ENCODE results near the gene CFAP221.

Gene CFAP221

DNA sequence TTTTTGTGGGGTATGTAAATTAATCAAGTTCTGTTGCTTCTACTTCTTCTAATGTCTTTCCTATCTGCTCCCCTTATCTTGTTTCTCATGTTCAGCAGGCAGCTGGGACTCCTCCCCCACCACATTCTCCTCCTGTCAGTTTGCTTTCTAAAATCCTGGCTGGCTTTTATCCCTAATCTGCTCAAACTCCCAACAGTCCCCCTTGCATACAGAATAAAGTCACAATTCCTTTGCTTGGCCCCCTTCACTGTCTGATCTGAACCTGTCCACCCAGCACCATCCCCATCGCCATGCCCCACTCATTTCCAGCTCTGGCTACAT is 2.2 kb downstream of the CFAP221 start:
- no peaks in the 10 kb centered on the region for H3K9me3 ChIP-seq (ENCODE audit: low read length)

GRCh38 chr2:119548516-119549120 is 4.4 kb downstream of the CFAP221 start:
- H3K9me3 ChIP-seq (ENCODE audit: low read length), result peaks cover 3% of the 10 kb centered on the region
- peaks cover 36% of the 10 kb centered on the region for H3K36me3 ChIP-seq (ENCODE audit: insufficient read depth, low read length)
- no peaks in the 10 kb centered on the region for H3K27me3 ChIP-seq (ENCODE audit: insufficient read depth, low read length)
- H3K4me3 ChIP-seq (ENCODE audit: low read length), result no peak overlapping the region
- no peak overlapping the region for H2AFZ ChIP-seq (ENCODE audit: low read depth, low read length)
- H3K4me1 ChIP-seq (ENCODE audit: insufficient read depth, low read length), result peaks cover 16% of the 10 kb centered on the region

More for the DNA sequence above, 2.2 kb downstream of the CFAP221 start:
- peaks cover 27% of the 10 kb centered on the region for H3K36me3 ChIP-seq (ENCODE audit: insufficient read depth, low read length)
- H3K4me1 ChIP-seq (ENCODE audit: insufficient read depth, low read length), result peaks cover 25% of the 10 kb centered on the region
- H3K4me3 ChIP-seq (ENCODE audit: low read length), result no peak overlapping the region
- H3K27me3 ChIP-seq (ENCODE audit: insufficient read depth, low read length), result no peaks in the 10 kb centered on the region
- no peak overlapping the region for H2AFZ ChIP-seq (ENCODE audit: low read depth, low read length)

GRCh38 chr2:119549241-119549640 is 5.0 kb downstream of the CFAP221 start:
- Histone ChIP-seq H3K9me3 (ENCODE audit: low read length) (peaks cover 3% of the 10 kb centered on the region), H3K4me3 (ENCODE audit: low read length) (no peak overlapping the region), H2AFZ (ENCODE audit: low read depth, low read length) (no peak overlapping the region), H3K4me1 (ENCODE audit: insufficient read depth, low read length) (peaks cover 14% of the 10 kb centered on the region), H3K27me3 (ENCODE audit: insufficient read depth, low read length) (no peaks in the 10 kb centered on the region), H3K36me3 (ENCODE audit: insufficient read depth, low read length) (peaks cover 36% of the 10 kb centered on the region)

- Histone ChIP-seq H2AFZ (ENCODE audit: low read depth, low read length) (no peak overlapping the region), H3K27me3 (ENCODE audit: insufficient read depth, low read length) (no peaks in the 10 kb centered on the region), H3K36me3 (ENCODE audit: insufficient read depth, low read length) (peaks cover 36% of the 10 kb centered on the region), H3K4me1 (ENCODE audit: insufficient read depth, low read length) (peaks cover 10% of the 10 kb centered on the region), H3K9me3 (ENCODE audit: low read length) (peaks cover 3% of the 10 kb centered on the region), H3K4me3 (ENCODE audit: low read length) (no peak overlapping the region)
These were observed 6.1 kb downstream of the CFAP221 start for GRCh38 chr2:119550346-119550745.

DNA sequence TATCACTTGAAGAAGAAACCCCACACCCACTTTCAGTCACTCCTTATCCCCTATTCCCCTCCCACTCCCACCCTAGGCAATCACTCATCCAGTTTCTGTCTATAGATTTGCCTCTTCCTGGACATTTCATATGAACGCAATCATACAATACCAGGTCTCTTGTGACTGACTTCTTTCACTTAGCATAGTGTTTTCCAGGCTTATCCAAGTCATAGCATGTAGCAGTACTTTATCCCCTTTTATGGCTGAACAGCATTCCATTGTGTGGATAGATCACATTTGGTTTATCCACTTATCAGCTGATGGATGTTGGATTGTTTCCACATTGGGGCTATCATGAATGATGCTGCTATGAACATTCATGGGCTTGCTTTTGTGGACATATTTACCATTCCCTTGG is 6.6 kb downstream of the CFAP221 start:
- Histone ChIP-seq H3K4me3 (ENCODE audit: low read length) (no peak overlapping the region), H3K27me3 (ENCODE audit: insufficient read depth, low read length) (no peaks in the 10 kb centered on the region), H3K36me3 (ENCODE audit: insufficient read depth, low read length) (peaks cover 39% of the 10 kb centered on the region), H3K4me1 (ENCODE audit: insufficient read depth, low read length) (peaks cover 5% of the 10 kb centered on the region), H3K9me3 (ENCODE audit: low read length) (peaks cover 3% of the 10 kb centered on the region), H2AFZ (ENCODE audit: low read depth, low read length) (no peak overlapping the region)

DNA sequence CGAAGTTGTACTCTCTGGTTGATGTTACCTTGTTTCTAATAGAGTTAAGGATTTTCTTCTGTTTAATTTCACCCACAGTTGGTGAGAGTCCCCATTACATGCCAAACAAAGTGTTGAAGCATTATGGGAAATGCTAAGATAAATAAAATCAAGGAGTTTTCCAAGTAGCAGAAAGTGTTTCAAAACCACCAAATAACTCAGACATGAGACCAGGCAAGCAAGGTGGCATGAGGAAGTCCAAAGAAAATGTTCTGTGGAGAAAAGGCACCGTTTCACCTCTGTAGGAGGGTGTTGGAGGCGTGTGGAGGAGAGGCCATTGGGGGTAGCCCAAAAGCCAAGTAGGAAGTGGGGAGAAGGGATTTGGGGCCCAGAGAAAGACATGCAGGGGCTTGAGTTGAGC is 8.7 kb downstream of the CFAP221 start:
- Histone ChIP-seq H3K4me1 (ENCODE audit: insufficient read depth, low read length) (no peaks in the 10 kb centered on the region), H3K36me3 (ENCODE audit: insufficient read depth, low read length) (peaks cover 39% of the 10 kb centered on the region), H3K4me3 (ENCODE audit: low read length) (no peak overlapping the region), H3K9me3 (ENCODE audit: low read length) (peaks cover 6% of the 10 kb centered on the region), H3K27me3 (ENCODE audit: insufficient read depth, low read length) (no peaks in the 10 kb centered on the region), H2AFZ (ENCODE audit: low read depth, low read length) (no peak overlapping the region)

DNA sequence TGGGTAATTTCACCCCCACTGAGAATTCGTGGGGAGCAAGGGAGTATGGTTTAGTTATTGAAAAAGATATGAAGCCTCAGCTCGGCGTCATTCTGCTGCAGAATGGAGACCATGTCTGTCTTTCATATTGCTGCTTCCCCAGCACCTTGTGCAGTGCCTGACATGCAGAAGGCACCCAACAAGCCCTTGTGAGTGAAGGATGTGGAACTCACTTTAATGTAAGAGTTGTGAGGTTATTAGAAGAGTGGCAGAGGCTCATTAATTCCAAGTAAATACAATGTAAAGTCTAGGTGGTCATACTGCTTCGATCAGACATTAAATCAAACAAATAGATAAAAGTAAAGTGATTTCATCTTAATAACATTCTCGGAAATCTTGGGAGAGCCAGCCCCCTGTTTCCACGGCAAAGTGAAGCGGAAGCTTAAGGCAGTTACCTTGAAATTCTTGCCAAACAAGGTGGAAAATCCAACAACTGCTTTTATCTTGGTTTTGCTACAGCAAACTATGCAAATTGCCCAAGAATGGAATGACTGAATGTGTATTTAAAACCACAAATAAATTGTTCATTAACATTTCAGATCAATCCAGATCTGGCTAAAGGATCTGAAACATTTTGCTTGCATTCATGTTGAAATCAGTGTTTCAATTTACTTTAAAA is 9.6 kb downstream of the CFAP221 start:
- Histone ChIP-seq H2AFZ (ENCODE audit: low read depth, low read length) (no peak overlapping the region), H3K9me3 (ENCODE audit: low read length) (peaks cover 6% of the 10 kb centered on the region), H3K4me1 (ENCODE audit: insufficient read depth, low read length) (no peaks in the 10 kb centered on the region), H3K36me3 (ENCODE audit: insufficient read depth, low read length) (peaks cover 39% of the 10 kb centered on the region), H3K4me3 (ENCODE audit: low read length) (no peak overlapping the region), H3K27me3 (ENCODE audit: insufficient read depth, low read length) (no peaks in the 10 kb centered on the region)

GRCh38 chr2:119565481-119565880 is 21.2 kb downstream of the CFAP221 start:
- H3K4me3 ChIP-seq (ENCODE audit: low read length), result no peak overlapping the region
- no peaks in the 10 kb centered on the region for H3K4me1 ChIP-seq (ENCODE audit: insufficient read depth, low read length)
- no peaks in the 10 kb centered on the region for H3K27me3 ChIP-seq (ENCODE audit: insufficient read depth, low read length)
- H3K9me3 ChIP-seq (ENCODE audit: low read length), result peaks cover 2% of the 10 kb centered on the region
- no peak overlapping the region for H2AFZ ChIP-seq (ENCODE audit: low read depth, low read length)
- peaks cover 7% of the 10 kb centered on the region for H3K36me3 ChIP-seq (ENCODE audit: insufficient read depth, low read length)

- H3K9me3 ChIP-seq (ENCODE audit: low read length), result peaks cover 2% of the 10 kb centered on the region
- H3K27me3 ChIP-seq (ENCODE audit: insufficient read depth, low read length), result no peaks in the 10 kb centered on the region
These were observed 23.0 kb downstream of the CFAP221 start for GRCh38 chr2:119567292-119567691.

GRCh38 chr2:119574108-119574815 is 30.0 kb downstream of the CFAP221 start:
- H2AFZ ChIP-seq (ENCODE audit: low read depth, low read length), result no peak overlapping the region
- peaks cover 2% of the 10 kb centered on the region for H3K9me3 ChIP-seq (ENCODE audit: low read length)
- H3K4me1 ChIP-seq (ENCODE audit: insufficient read depth, low read length), result no peaks in the 10 kb centered on the region
- H3K27me3 ChIP-seq (ENCODE audit: insufficient read depth, low read length), result no peaks in the 10 kb centered on the region
- no peak overlapping the region for H3K4me3 ChIP-seq (ENCODE audit: low read length)
- H3K36me3 ChIP-seq (ENCODE audit: insufficient read depth, low read length), result peaks cover 9% of the 10 kb centered on the region

More at GRCh38 chr2:119567292-119567691, 23.0 kb downstream of the CFAP221 start:
- no peak overlapping the region for H2AFZ ChIP-seq (ENCODE audit: low read depth, low read length)
- H3K36me3 ChIP-seq (ENCODE audit: insufficient read depth, low read length), result peaks cover 7% of the 10 kb centered on the region
- no peak overlapping the region for H3K4me3 ChIP-seq (ENCODE audit: low read length)
- H3K4me1 ChIP-seq (ENCODE audit: insufficient read depth, low read length), result no peaks in the 10 kb centered on the region

DNA sequence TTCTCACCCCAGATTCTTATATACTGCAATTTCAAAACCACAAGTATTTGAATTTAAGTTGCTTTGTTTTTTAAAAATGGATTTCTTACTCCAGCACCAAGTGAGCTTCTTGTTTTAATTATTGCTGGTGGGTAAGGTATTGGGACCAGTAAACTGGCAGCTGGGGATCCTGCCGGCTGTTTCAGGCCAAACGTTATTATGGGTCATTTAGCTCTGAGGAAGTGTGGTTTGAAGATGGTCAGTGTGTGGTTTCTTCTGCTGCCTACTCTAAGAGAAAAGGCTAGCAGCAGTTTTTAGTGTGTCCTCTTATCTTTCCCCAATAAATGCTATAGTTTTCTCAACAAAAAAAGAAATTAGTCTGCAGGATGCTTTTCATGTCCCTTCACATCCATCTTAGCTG is 30.6 kb downstream of the CFAP221 start:
- no peaks in the 10 kb centered on the region for H3K27me3 ChIP-seq (ENCODE audit: insufficient read depth, low read length)
- H3K4me1 ChIP-seq (ENCODE audit: insufficient read depth, low read length), result no peaks in the 10 kb centered on the region
- H3K9me3 ChIP-seq (ENCODE audit: low read length), result peaks cover 2% of the 10 kb centered on the region
- H2AFZ ChIP-seq (ENCODE audit: low read depth, low read length), result no peak overlapping the region
- H3K36me3 ChIP-seq (ENCODE audit: insufficient read depth, low read length), result peaks cover 9% of the 10 kb centered on the region
- H3K4me3 ChIP-seq (ENCODE audit: low read length), result no peak overlapping the region

GRCh38 chr2:119575439-119575838 is 31.2 kb downstream of the CFAP221 start:
- Histone ChIP-seq H3K4me3 (ENCODE audit: low read length) (no peak overlapping the region), H3K4me1 (ENCODE audit: insufficient read depth, low read length) (no peaks in the 10 kb centered on the region), H3K9me3 (ENCODE audit: low read length) (peaks cover 2% of the 10 kb centered on the region)

DNA sequence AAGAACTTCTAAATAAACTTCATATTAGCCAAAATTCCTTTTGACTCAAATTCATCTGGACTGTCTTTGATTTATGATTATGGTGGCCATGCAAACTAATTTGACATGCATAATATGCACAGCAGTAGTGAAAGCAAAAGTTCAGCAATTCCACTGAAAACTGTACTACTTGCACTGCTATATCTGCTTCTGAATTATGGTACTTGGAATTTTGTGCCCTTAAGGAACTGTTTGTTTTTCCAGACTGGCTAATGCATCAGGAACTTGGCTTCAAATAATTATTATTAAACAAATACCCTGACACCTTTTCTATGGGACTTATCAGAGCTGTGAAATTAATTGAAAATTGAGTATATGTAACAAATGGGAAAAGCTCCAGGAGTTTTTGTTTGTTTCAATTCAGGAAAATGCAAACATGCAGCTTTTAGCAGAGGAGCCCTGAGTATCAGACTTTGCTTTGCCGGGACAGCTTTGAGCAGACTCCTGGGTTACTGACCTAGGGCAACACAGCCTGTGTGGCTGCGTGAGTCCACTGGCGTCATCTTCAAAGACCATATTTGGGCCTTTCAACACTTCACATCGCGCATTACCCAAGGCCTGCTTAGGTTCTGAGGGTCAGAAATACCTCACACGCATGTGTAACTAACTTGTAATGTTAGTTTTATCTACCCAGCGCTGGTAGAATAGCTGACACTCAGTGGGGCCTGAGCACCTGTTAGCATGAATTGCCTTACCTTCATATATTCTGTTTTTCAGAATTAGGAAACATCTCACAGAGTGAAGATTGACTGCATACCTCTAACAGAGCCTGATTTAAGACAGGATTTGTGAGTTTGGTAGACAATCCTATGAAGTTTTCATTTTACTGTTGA is 35.4 kb downstream of the CFAP221 start:
- Histone ChIP-seq H2AFZ (ENCODE audit: low read depth, low read length) (no peak overlapping the region), H3K9me3 (ENCODE audit: low read length) (peaks cover 4% of the 10 kb centered on the region), H3K4me3 (ENCODE audit: low read length) (no peak overlapping the region), H3K4me1 (ENCODE audit: insufficient read depth, low read length) (no peaks in the 10 kb centered on the region), H3K36me3 (ENCODE audit: insufficient read depth, low read length) (peaks cover 3% of the 10 kb centered on the region), H3K27me3 (ENCODE audit: insufficient read depth, low read length) (no peaks in the 10 kb centered on the region)

More at GRCh38 chr2:119575439-119575838, 31.2 kb downstream of the CFAP221 start:
- Histone ChIP-seq H3K27me3 (ENCODE audit: insufficient read depth, low read length) (no peaks in the 10 kb centered on the region), H2AFZ (ENCODE audit: low read depth, low read length) (no peak overlapping the region), H3K36me3 (ENCODE audit: insufficient read depth, low read length) (peaks cover 9% of the 10 kb centered on the region)

All from neuron (in vitro differentiated cells).